HFFc6 (cell line): ENCODE data around the gene SOX12. TPM values are rescaled to one million over a fixed set of nuclear protein-coding genes. Genes with fewer than 3 reads are reported as not detected.

Experiments
- DNase-seq: peaks from one replicate; pipeline ENCODE4 v3.0.0-alpha.2; 2018
- H3K27ac Mint-ChIP-seq: 2 replicates; pipeline ENCODE4 v1.8.0; 2020; ENCODE audit warnings: mild to moderate bottlenecking, mixed read lengths
- H3K27me3 Mint-ChIP-seq: 2 replicates; pipeline ENCODE4 v1.8.0; 2021; ENCODE audit warnings: mild to moderate bottlenecking, moderate library complexity, mixed read lengths; ENCODE audit not compliant: insufficient read depth
- H3K36me3 Mint-ChIP-seq: 2 replicates; pipeline ENCODE4 v1.8.0; 2021; ENCODE audit warnings: low read depth, mixed read lengths
- H3K4me1 Mint-ChIP-seq: 2 replicates; pipeline ENCODE4 v1.8.0; 2020; ENCODE audit warnings: low read depth, mixed read lengths
- H3K4me3 Mint-ChIP-seq: 2 replicates; pipeline ENCODE4 v1.8.0; 2020; ENCODE audit warnings: mild to moderate bottlenecking, moderate library complexity, mixed read lengths
- H3K9me3 Mint-ChIP-seq: 2 replicates; pipeline ENCODE4 v1.8.0; 2020; ENCODE audit warnings: mild to moderate bottlenecking, mixed read lengths
- total RNA-seq, 6 experiments: library from RNA; stranded (reverse); fragmentation: NEBNext Ultra II Directional; extraction: Animal tissue kit (Norgen Biotek cat#: 25700); gene quantifications; 2 replicates in 1 of 6; 3 replicates in 5 of 6; pipeline ENCODE4 v1.2.3, GENCODE V29; 2021
- TF ChIP-seq, protein P1 (sequence below): fragments of 200-600 bp; sonication (generic); IDR thresholded peaks from 2 replicates; pipeline ENCODE4 v1.5.0; 2021; ENCODE audit warnings: antibody characterized with exemption, mild to moderate bottlenecking

SOX12 gene
- total RNA-seq, 6 experiments from 2014 or later: 24.5 to 26.3 (median 25.0) TPM

DNA sequence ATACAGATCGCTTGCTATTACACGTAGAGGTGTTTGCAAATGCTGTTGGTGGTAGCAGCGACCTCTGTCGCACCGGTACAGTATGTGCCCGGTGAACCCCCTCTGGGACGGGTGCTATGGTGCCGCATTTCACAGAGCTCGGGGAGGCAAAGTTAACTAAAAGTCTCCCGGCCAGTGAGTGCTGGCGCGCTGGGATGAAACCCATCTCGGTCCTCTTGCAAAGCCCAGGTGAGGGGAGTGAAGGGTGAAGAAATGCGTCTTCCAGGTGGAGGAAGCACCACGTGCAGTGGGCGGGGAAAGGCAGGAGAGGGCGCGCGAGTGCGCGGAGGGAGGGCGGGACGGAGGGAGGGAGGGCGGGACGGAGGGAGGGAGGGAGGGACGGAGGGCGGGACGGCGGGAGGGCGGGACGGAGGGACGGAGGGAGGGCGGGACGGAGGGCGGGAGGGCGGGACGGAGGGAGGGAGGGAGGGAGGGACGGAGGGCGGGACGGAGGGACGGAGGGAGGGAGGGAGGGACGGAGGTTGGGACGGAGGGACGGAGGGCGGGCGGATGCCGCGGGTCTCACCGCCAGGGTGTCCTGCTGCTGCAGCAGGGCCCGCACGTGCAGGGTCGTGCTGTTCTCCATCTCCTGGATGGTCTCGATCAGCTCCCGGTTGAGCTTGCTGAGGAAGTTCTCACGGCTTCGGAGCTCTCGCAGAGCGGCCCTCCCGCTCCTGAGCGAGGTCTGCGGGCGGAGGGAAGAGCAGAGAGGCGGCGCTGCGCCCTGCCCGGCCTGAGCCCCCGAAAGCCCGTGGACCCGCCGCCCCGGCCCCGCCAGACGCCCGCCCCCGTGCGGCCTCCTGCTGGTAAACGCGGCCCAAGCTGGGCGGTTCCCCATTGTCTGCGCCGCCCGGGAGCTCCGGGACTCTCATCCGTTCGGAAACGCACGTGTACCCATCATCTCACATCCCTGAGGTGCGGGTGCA is 46.5 kb upstream of the SOX12 start:
- H3K9me3 Mint-ChIP-seq: peaks cover 4% of the 10 kb centered on the region; the same call in 1 of the 2 replicates
- no peak overlapping the region for H3K4me3 Mint-ChIP-seq
- H3K27me3 Mint-ChIP-seq: peaks cover 12% of the 10 kb centered on the region; the same call in 1 of the 2 replicates
- H3K36me3 Mint-ChIP-seq: peaks cover 12% of the 10 kb centered on the region
- TF ChIP-seq, protein P1, sequence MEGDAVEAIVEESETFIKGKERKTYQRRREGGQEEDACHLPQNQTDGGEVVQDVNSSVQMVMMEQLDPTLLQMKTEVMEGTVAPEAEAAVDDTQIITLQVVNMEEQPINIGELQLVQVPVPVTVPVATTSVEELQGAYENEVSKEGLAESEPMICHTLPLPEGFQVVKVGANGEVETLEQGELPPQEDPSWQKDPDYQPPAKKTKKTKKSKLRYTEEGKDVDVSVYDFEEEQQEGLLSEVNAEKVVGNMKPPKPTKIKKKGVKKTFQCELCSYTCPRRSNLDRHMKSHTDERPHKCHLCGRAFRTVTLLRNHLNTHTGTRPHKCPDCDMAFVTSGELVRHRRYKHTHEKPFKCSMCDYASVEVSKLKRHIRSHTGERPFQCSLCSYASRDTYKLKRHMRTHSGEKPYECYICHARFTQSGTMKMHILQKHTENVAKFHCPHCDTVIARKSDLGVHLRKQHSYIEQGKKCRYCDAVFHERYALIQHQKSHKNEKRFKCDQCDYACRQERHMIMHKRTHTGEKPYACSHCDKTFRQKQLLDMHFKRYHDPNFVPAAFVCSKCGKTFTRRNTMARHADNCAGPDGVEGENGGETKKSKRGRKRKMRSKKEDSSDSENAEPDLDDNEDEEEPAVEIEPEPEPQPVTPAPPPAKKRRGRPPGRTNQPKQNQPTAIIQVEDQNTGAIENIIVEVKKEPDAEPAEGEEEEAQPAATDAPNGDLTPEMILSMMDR: no peak
- DNase-seq: no peak
- no peak overlapping the region for H3K27ac Mint-ChIP-seq
- H3K4me1 Mint-ChIP-seq: no peaks in the 10 kb centered on the region

DNA sequence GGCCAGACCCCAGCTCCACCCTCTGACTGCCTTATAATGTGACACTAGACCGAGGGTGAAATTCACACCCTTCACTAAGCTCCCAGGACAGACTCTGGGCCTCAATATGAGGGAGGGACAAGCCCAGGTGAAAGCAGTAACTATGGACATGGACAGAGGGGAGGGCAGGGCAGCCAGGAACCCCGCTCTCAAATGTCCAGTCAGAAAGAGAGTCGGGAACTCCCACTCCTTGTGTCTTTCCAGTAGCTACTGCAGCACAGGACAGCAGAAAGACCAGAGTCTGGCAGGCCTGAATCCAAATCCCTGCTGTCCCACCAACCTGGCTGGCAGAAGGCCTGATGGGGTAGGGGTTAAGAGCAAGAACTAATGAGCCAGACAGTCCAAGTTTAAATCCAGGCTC is 41.2 kb upstream of the SOX12 start:
- H3K9me3 Mint-ChIP-seq: no peaks in the 10 kb centered on the region
- no peak for DNase-seq
- H3K4me3 Mint-ChIP-seq: no peak overlapping the region
- H3K27me3 Mint-ChIP-seq: 0 out of 2 replicates have a peak, but pooled peaks cover 1% of the 10 kb centered on the region
- H3K36me3 Mint-ChIP-seq: peaks cover 3% of the 10 kb centered on the region; the same call in 1 of the 2 replicates
- peaks cover 2% of the 10 kb centered on the region for H3K4me1 Mint-ChIP-seq
- no peak overlapping the region for H3K27ac Mint-ChIP-seq
- TF ChIP-seq, protein P1: no peak

DNA sequence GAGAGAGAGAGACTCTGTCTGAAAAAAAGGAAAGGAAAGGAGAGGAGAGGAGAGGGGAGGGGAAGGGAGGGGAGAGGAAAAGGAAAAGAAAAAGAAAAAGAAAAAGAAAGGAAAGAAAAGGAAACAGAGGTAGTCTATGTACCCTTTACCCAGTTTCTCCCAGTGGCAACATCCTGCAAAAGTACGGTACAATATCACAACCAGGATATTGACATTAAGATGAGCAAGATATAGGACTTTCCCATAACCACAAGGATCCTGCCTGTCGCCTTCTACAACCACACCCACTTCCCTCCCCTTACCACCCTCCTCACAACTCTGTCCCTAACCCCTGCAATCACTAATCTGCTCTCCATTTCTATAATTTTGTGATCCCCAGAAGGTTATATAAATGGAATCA is 38.8 kb upstream of the SOX12 start:
- TF ChIP-seq, protein P1: no peak
- peaks cover 2% of the 10 kb centered on the region; the same call in 1 of the 2 replicates for H3K27me3 Mint-ChIP-seq
- H3K36me3 Mint-ChIP-seq: peaks cover 5% of the 10 kb centered on the region; the same call in 1 of the 2 replicates

DNA sequence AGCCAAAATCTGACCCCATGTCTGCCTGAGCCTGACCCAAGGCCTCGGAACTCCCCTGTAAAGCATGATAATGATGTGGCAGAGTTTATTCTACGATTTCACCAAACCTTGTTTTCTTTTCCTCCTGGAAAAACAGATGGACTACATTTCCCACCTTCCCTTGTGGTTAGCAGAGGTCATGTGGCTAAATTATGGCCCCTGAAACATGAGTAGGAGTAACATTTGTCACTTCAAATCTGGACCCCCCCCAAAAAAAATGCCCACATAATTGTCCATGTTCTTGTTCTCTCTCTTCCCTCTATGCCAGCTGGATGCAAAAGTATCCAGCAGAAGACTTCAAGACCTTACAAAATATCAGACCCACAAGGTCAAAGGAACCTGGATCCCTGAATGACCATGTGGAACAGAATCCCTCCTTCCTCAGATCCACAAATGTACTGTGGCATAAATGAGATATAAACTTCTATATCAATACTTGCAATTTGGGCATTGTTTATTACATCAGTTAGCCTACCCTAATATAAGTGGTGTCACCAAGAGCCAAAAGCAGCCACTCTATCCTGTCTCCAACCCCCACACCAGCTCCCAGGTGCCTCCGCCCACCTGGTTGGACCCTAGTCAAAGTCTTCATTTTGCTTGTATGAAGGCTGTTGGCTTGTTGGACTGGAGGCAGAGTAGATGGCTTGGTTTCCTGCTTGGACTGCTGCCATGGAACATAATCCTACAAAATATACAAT is 36.2 kb upstream of the SOX12 start:
- Mint-ChIP-seq H3K27ac (no peak overlapping the region), H3K4me3 (no peak overlapping the region; the same call in 1 of the 2 replicates), H3K36me3 (peaks cover 5% of the 10 kb centered on the region; the same call in 1 of the 2 replicates), H3K27me3 (peaks cover 2% of the 10 kb centered on the region; the same call in 1 of the 2 replicates), H3K9me3 (no peaks in the 10 kb centered on the region), H3K4me1 (peaks cover 10% of the 10 kb centered on the region)
- TF ChIP-seq, protein P1: no peak
- DNase-seq: no peak

More for the DNA sequence above, 38.8 kb upstream of the SOX12 start:
- Mint-ChIP-seq H3K27ac (no peak overlapping the region), H3K4me1 (peaks cover 10% of the 10 kb centered on the region), H3K4me3 (no peak overlapping the region), H3K9me3 (no peaks in the 10 kb centered on the region)
- no peak for DNase-seq

DNA sequence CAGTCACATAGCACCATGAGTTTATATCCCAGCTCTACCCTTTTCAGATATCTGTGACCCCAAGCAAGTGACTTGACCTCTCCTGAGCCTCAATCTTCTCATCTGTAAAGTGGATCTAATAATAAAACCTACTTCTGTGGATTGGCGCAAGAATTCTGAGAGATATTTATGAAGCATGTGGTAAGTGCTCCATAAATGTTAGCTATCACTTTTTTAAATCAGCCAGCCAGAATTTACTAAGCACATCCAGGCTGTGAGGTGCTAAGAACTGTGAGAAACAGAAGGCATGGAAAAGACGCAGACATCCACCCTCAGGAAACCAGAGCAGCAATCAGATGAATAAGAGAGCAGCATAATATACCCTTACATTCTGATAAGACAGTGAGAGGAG is 35.7 kb upstream of the SOX12 start:
- Mint-ChIP-seq H3K4me3 (no peak overlapping the region), H3K27me3 (peaks cover 2% of the 10 kb centered on the region; the same call in 1 of the 2 replicates), H3K9me3 (no peaks in the 10 kb centered on the region), H3K36me3 (peaks cover 5% of the 10 kb centered on the region; the same call in 1 of the 2 replicates), H3K27ac (no peak overlapping the region), H3K4me1 (peaks cover 10% of the 10 kb centered on the region)
- TF ChIP-seq, protein P1: no peak
- no peak for DNase-seq
